GM23338 (cell line): ENCODE measurements around the gene NLE1. TPM values are rescaled to one million over a fixed set of nuclear protein-coding genes. Genes with fewer than 3 reads are reported as not detected.

Source experiments
- ATAC-seq: fragments of 200-7000 bp; cut with Tn5 transposase; 3 replicates; pipeline ENCODE4 v1.9.1; 2020
- DNase-seq: peaks from one replicate; pipeline ENCODE4 v3.0.0-alpha.2; 2015; ENCODE audit warnings: low spot score
- H2AFZ ChIP-seq: fragments of 200-600 bp; sonication (generic); 2 replicates; pipeline ENCODE4 v1.8.0; 2016; ENCODE audit warnings: antibody characterized with exemption, mild to moderate bottlenecking, moderate library complexity
- H3F3A ChIP-seq: fragments of 200-600 bp; sonication (generic); replicated peaks from 2 replicates; pipeline ENCODE4 v1.8.0; 2017; ENCODE audit warnings: antibody characterized with exemption, mixed run types, low read depth
- H3K27ac ChIP-seq: fragments of 200-600 bp; sonication (generic); 2 replicates; pipeline ENCODE4 v1.6.1; 2016; ENCODE audit warnings: low read depth
- H3K27me3 ChIP-seq: fragments of 200-600 bp; sonication (generic); 2 replicates; pipeline ENCODE4 v1.8.0; 2016; ENCODE audit warnings: mild to moderate bottlenecking, mixed run types, moderate library complexity; ENCODE audit not compliant: insufficient read depth
- H3K36me3 ChIP-seq: fragments of 200-600 bp; sonication (generic); 2 replicates; pipeline ENCODE4 v1.8.0; 2016; ENCODE audit warnings: mild to moderate bottlenecking; ENCODE audit not compliant: insufficient read depth
- H3K4me1 ChIP-seq: fragments of 200-600 bp; sonication (generic); 2 replicates; pipeline ENCODE4 v1.8.0; 2016; ENCODE audit warnings: mild to moderate bottlenecking, moderate library complexity; ENCODE audit not compliant: insufficient read depth
- H3K4me2 ChIP-seq: fragments of 200-600 bp; sonication (generic); 2 replicates; pipeline ENCODE4 v1.7.1; 2017; ENCODE audit warnings: mixed run types
- H3K4me3 ChIP-seq: fragments of 200-600 bp; sonication (generic); 2 replicates; pipeline ENCODE4 v1.6.1; 2016; ENCODE audit warnings: mixed run types
- H3K79me2 ChIP-seq: fragments of 200-600 bp; sonication (generic); replicated peaks from 2 replicates; pipeline ENCODE4 v1.8.0; 2017; ENCODE audit warnings: mild to moderate bottlenecking; ENCODE audit not compliant: insufficient read depth
- H3K9me2 ChIP-seq: fragments of 200-600 bp; sonication (generic); 2 replicates; pipeline ENCODE4 v1.8.0; 2017; ENCODE audit not compliant: insufficient read depth
- H4K20me1 ChIP-seq: fragments of 200-600 bp; sonication (generic); replicated peaks from 2 replicates; pipeline ENCODE4 v1.8.0; 2017; ENCODE audit warnings: mild to moderate bottlenecking; ENCODE audit not compliant: insufficient read depth
- H3K27ac Mint-ChIP-seq: 2 replicates; pipeline ENCODE4 v1.8.0; 2020; ENCODE audit warnings: inconsistent platforms, mild to moderate bottlenecking, moderate library complexity, mixed read lengths
- H3K27me3 Mint-ChIP-seq: 3 replicates; pipeline ENCODE4 v1.8.0; 2022; ENCODE audit warnings: low read depth, mild to moderate bottlenecking, moderate library complexity, mixed read lengths, inconsistent platforms; ENCODE audit not compliant: insufficient read depth, poor library complexity
- H3K36me3 Mint-ChIP-seq: 3 replicates; pipeline ENCODE4 v1.8.0; 2021; ENCODE audit warnings: low read depth, mild to moderate bottlenecking, inconsistent platforms, moderate library complexity, mixed read lengths
- H3K4me1 Mint-ChIP-seq: 3 replicates; pipeline ENCODE4 v1.8.0; 2020; ENCODE audit warnings: mild to moderate bottlenecking, inconsistent platforms, mixed read lengths
- H3K4me3 Mint-ChIP-seq: 3 replicates; pipeline ENCODE4 v1.8.0; 2021; ENCODE audit warnings: moderate library complexity, mild to moderate bottlenecking, inconsistent platforms, mixed read lengths
- H3K9me3 Mint-ChIP-seq: 3 replicates; pipeline ENCODE4 v1.8.0; 2020; ENCODE audit warnings: moderate library complexity, mild to moderate bottlenecking, inconsistent platforms, mixed read lengths
- EZH2 ChIP-seq: fragments of 200-600 bp; sonication (generic); IDR thresholded peaks from one replicate; pipeline ENCODE4 v1.8.0; 2017; ENCODE audit warnings: antibody characterized with exemption, mild to moderate bottlenecking, low read depth; ENCODE audit not compliant: unreplicated experiment
- EZH2phosphoT487 ChIP-seq: fragments of 200-600 bp; sonication (generic); IDR thresholded peaks from one replicate; pipeline ENCODE4 v1.8.1; 2018; ENCODE audit warnings: antibody characterized with exemption; ENCODE audit not compliant: unreplicated experiment
- JUNB ChIP-seq: IDR thresholded peaks from one replicate; pipeline ENCODE4 v1.6.1; 2016; ENCODE audit warnings: antibody characterized with exemption; ENCODE audit not compliant: unreplicated experiment
- NANOG ChIP-seq: IDR thresholded peaks from 2 replicates; pipeline ENCODE4 v1.6.1; 2016; ENCODE audit warnings: antibody characterized with exemption, borderline replicate concordance
- POLR2AphosphoS5 ChIP-seq: IDR thresholded peaks from 2 replicates; pipeline ENCODE4 v1.6.1; 2016; ENCODE audit warnings: antibody characterized with exemption, low read depth
- REST ChIP-seq: IDR thresholded peaks from one replicate; pipeline ENCODE4 v1.6.1; 2018; ENCODE audit warnings: antibody characterized with exemption; ENCODE audit not compliant: unreplicated experiment
- STAT1 ChIP-seq: IDR thresholded peaks from one replicate; pipeline ENCODE4 v1.6.1; 2016; ENCODE audit warnings: antibody characterized with exemption; ENCODE audit not compliant: unreplicated experiment
- ZNF114 ChIP-seq: fragments of 250-450 bp; sonication (Bioruptor Pico); IDR thresholded peaks from 2 replicates; pipeline ENCODE4 v1.5.0; 2020; ENCODE audit warnings: mild to moderate bottlenecking, moderate library complexity
- ZNF331 ChIP-seq: fragments of 250-450 bp; sonication (Bioruptor Pico); IDR thresholded peaks from 2 replicates; pipeline ENCODE4 v1.5.0; 2020; ENCODE audit warnings: low read depth, mild to moderate bottlenecking, moderate library complexity
- ZNF462 ChIP-seq: fragments of 250-450 bp; sonication (Bioruptor Pico); IDR thresholded peaks from 2 replicates; pipeline ENCODE4 v1.5.0; 2020; ENCODE audit warnings: mild to moderate bottlenecking, moderate library complexity
- polyA plus RNA-seq: library from polyadenylated mRNA; unstranded; fragments of >200 nt; fragmentation: Nextera tagmentation; extraction: Ambion mirVana; gene quantifications from 2 replicates; pipeline ENCODE4 v1.2.1, GENCODE V29; 2016
- total RNA-seq: library from RNA; depleted of rRNA; stranded (reverse); fragments of >200 nt; shearing (Covaris generic); gene quantifications from 2 replicates; pipeline ENCODE4 v1.2.3, GENCODE V29; 2014

The NLE1 gene
- total and polyA plus RNA-seq, 2 experiments from 2014 or later, result 16.6 to 66.4 TPM

- Histone ChIP-seq H3F3A (peaks cover 6% of the 10 kb centered on the region; the same call in 1 of the 2 replicates), H3K27me3 (no peaks in the 10 kb centered on the region), H3K27ac (no peak overlapping the region), H3K9me2 (peaks cover 3% of the 10 kb centered on the region; the same call in 1 of the 2 replicates), H3K79me2 (no peaks in the 10 kb centered on the region), H2AFZ (no peak overlapping the region), H3K4me1 (no peaks in the 10 kb centered on the region), H4K20me1 (no peaks in the 10 kb centered on the region; the same call in 1 of the 2 replicates), H3K36me3 (peaks cover 21% of the 10 kb centered on the region), H3K4me2 (no peak overlapping the region), H3K4me3 (no peak overlapping the region)
- H3K27ac Mint-ChIP-seq, result no peak overlapping the region
- no peak for ATAC-seq
- peaks cover 47% of the 10 kb centered on the region for H3K36me3 Mint-ChIP-seq
- no peak overlapping the region for H3K4me3 Mint-ChIP-seq
- no peaks in the 10 kb centered on the region for H3K4me1 Mint-ChIP-seq
- no peaks in the 10 kb centered on the region; the same call in 2 of the 3 replicates for H3K9me3 Mint-ChIP-seq
- TF ChIP-seq REST, result no peak
- peaks cover 19% of the 10 kb centered on the region for H3K27me3 Mint-ChIP-seq
- no peak for DNase-seq
Measured at GRCh38 chr17:35129973-35130351, 12.1 kb downstream of the NLE1 start.

GRCh38 chr17:35129154-35129972 is 12.7 kb downstream of the NLE1 start:
- ATAC-seq (no peak; the same call in 2 of the 3 replicates), DNase-seq (no peak)
- Mint-ChIP-seq H3K4me1 (no peaks in the 10 kb centered on the region), H3K36me3 (peaks cover 41% of the 10 kb centered on the region), H3K9me3 (no peaks in the 10 kb centered on the region; the same call in 2 of the 3 replicates), H3K4me3 (no peak overlapping the region), H3K27ac (no peak overlapping the region), H3K27me3 (peaks cover 19% of the 10 kb centered on the region)
- H4K20me1 ChIP-seq, result no peaks in the 10 kb centered on the region; the same call in 1 of the 2 replicates
- no peak overlapping the region for H3K4me2 ChIP-seq
- no peaks in the 10 kb centered on the region for H3K4me1 ChIP-seq
- H3K79me2 ChIP-seq, result no peaks in the 10 kb centered on the region
- no peak overlapping the region for H2AFZ ChIP-seq
- H3K27me3 ChIP-seq, result no peaks in the 10 kb centered on the region
- no peak overlapping the region for H3K27ac ChIP-seq
- peaks cover 6% of the 10 kb centered on the region; the same call in 1 of the 2 replicates for H3F3A ChIP-seq
- H3K9me2 ChIP-seq, result peaks cover 3% of the 10 kb centered on the region; the same call in 1 of the 2 replicates
- peaks cover 16% of the 10 kb centered on the region for H3K36me3 ChIP-seq
- H3K4me3 ChIP-seq, result no peak overlapping the region
- TF ChIP-seq STAT1 (no peak), NANOG (no peak), JUNB (no peak), ZNF331 (no peak), EZH2 (no peak), EZH2phosphoT487 (no peak), ZNF462 (CRISPR knock-in tag) (no peak), ZNF114 (CRISPR knock-in tag) (no peak), POLR2AphosphoS5 (no peak)
